IMR-90 (cell line): ENCODE results near the gene SUSD6. TPM values are rescaled to one million over a fixed set of nuclear protein-coding genes. Genes with fewer than 3 reads are reported as not detected.
A peak's percentile ranks its signal among the peaks of the same experiment; 100 is the strongest.

ENCODE experiments used
- ATAC-seq: fragments of 200-7000 bp; cut with Tn5 transposase; 2 replicates; pipeline ENCODE4 v1.9.1; 2020; ENCODE audit warnings: low read depth, mild to moderate bottlenecking, moderate library complexity
- BruUV-seq: library from RNA; stranded (reverse); fragments of 400-500 nt; replicated peaks from 2 replicates; lab custom pipeline; 2021; lab: Mats Ljungman, UMichigan
- CTCF ChIA-PET: fragments of 300-600 bp; formaldehyde crosslinking; extraction: SDS; loops from one replicate; lab custom pipeline; 2021; ENCODE audit warnings: antibody characterized with exemption; lab: Yijun Ruan, JAX
- POLR2A ChIA-PET: fragments of 300-600 bp; sonication (Branson Sonifier 250); formaldehyde crosslinking; loops from one replicate; lab custom pipeline; 2022; ENCODE audit warnings: antibody characterized with exemption; ENCODE audit not compliant: unreplicated experiment; lab: Charles Lee
- DNase-seq: peaks from one replicate; pipeline ENCODE4 v3.0.0; 2013
- H2AFZ ChIP-seq: replicated peaks from 2 replicates; pipeline ENCODE3; 2013; ENCODE audit warnings: low read length, mild to moderate bottlenecking; ENCODE audit not compliant: poor library complexity
- H2AK5ac ChIP-seq: 2 replicates; pipeline ENCODE4 v1.6.1; 2013; ENCODE audit warnings: low read depth, low read length, inconsistent platforms
- H2AK9ac ChIP-seq: replicated peaks from 2 replicates; pipeline ENCODE3; 2013; ENCODE audit warnings: mild to moderate bottlenecking, low read depth, low read length, moderate library complexity; ENCODE audit not compliant: poor library complexity
- H2BK120ac ChIP-seq: 2 replicates; pipeline ENCODE4 v1.6.1; 2013; ENCODE audit warnings: low read depth, low read length, inconsistent platforms
- H2BK15ac ChIP-seq: 3 replicates; pipeline ENCODE4 v1.6.1; 2013; ENCODE audit warnings: low read depth, low read length, inconsistent platforms
- H2BK20ac ChIP-seq: 2 replicates; pipeline ENCODE4 v1.6.1; 2013; ENCODE audit warnings: low read depth, mild to moderate bottlenecking, inconsistent platforms, low read length, moderate library complexity
- H2BK5ac ChIP-seq: 2 replicates; pipeline ENCODE4 v1.6.1; 2013; ENCODE audit warnings: mild to moderate bottlenecking, low read depth, low read length, inconsistent platforms; ENCODE audit not compliant: poor library complexity, severe bottlenecking
- H3K14ac ChIP-seq: replicated peaks from 2 replicates; pipeline ENCODE4 v1.6.1; 2013; ENCODE audit warnings: low read depth, low read length, inconsistent platforms
- H3K18ac ChIP-seq: 2 replicates; pipeline ENCODE4 v1.6.1; 2013; ENCODE audit warnings: low read depth, low read length, control low read depth
- H3K23ac ChIP-seq: 2 replicates; pipeline ENCODE4 v1.6.1; 2013; ENCODE audit warnings: low read depth, low read length, inconsistent platforms
- H3K27ac ChIP-seq: 2 replicates; pipeline ENCODE4 v1.5.1; 2013; ENCODE audit warnings: mild to moderate bottlenecking, control low read depth, low read length; ENCODE audit not compliant: insufficient read depth
- H3K27me3 ChIP-seq: 2 replicates; pipeline ENCODE4 v1.6.1; 2013; ENCODE audit warnings: low read length; ENCODE audit not compliant: control insufficient read depth, insufficient read depth
- H3K36me3 ChIP-seq: 2 replicates; pipeline ENCODE4 v1.6.1; 2013; ENCODE audit warnings: low read length, mixed read lengths; ENCODE audit not compliant: control insufficient read depth, insufficient read depth
- H3K4ac ChIP-seq: 2 replicates; pipeline ENCODE4 v1.6.1; 2013; ENCODE audit warnings: low read depth, low read length, inconsistent platforms
- H3K4me1 ChIP-seq: 2 replicates; pipeline ENCODE4 v1.6.1; 2013; ENCODE audit warnings: low read length, mixed read lengths; ENCODE audit not compliant: control insufficient read depth, insufficient read depth
- H3K4me2 ChIP-seq: 2 replicates; pipeline ENCODE4 v1.6.1; 2013; ENCODE audit warnings: low read depth, mild to moderate bottlenecking, control low read depth, low read length, moderate library complexity
- H3K4me3 ChIP-seq: 2 replicates; pipeline ENCODE4 v1.5.1; 2013; ENCODE audit warnings: low read depth, mild to moderate bottlenecking, control low read depth, low read length, moderate library complexity; ENCODE audit not compliant: insufficient read depth
- H3K56ac ChIP-seq: 2 replicates; pipeline ENCODE4 v1.6.1; 2013; ENCODE audit warnings: low read length, inconsistent platforms; ENCODE audit not compliant: insufficient read depth; ENCODE audit errors: extremely low read depth
- H3K79me1 ChIP-seq, 2 experiments: 2 replicates each; pipeline ENCODE4 v1.6.1; 2013; ENCODE audit warnings: low read length in 2 of 2, inconsistent platforms in 1 of 2, low read depth in 1 of 2
- H3K9ac ChIP-seq: 2 replicates; pipeline ENCODE4 v1.6.1; 2013; ENCODE audit warnings: low read depth, low read length, control low read depth
- H3K9me1 ChIP-seq: 2 replicates; pipeline ENCODE4 v1.6.1; 2013; ENCODE audit warnings: low read length, inconsistent platforms; ENCODE audit not compliant: insufficient read depth
- H3K9me3 ChIP-seq: 2 replicates; pipeline ENCODE4 v1.6.1; 2013; ENCODE audit warnings: low read length; ENCODE audit not compliant: control insufficient read depth, insufficient read depth
- H4K20me1 ChIP-seq: 2 replicates; pipeline ENCODE4 v1.6.1; 2013; ENCODE audit warnings: low read length, inconsistent platforms; ENCODE audit not compliant: insufficient read depth
- H4K5ac ChIP-seq: 2 replicates; pipeline ENCODE4 v1.6.1; 2013; ENCODE audit warnings: mild to moderate bottlenecking, low read depth, low read length, control low read depth
- H4K8ac ChIP-seq, 2 experiments: 2 replicates each; pipeline ENCODE4 v1.6.1; 2013; ENCODE audit warnings: low read depth in 2 of 2, low read length in 2 of 2, control low read depth in 1 of 2, inconsistent platforms in 1 of 2
- H4K91ac ChIP-seq: 2 replicates; pipeline ENCODE4 v1.6.1; 2013; ENCODE audit warnings: low read depth, low read length, inconsistent platforms; ENCODE audit not compliant: insufficient read depth
- BHLHE40 ChIP-seq: fragments of 150-350 bp; IDR thresholded peaks from 2 replicates; pipeline ENCODE4 v1.6.1; 2016; ENCODE audit warnings: mild to moderate bottlenecking, low read depth, low read length
- CEBPB ChIP-seq: IDR thresholded peaks from 2 replicates; pipeline ENCODE4 v1.6.1; 2012; ENCODE audit warnings: low read depth, low read length, improper control_type of control experiment
- CHD1 ChIP-seq: IDR thresholded peaks from 2 replicates; pipeline ENCODE4 v1.6.1; 2012; ENCODE audit warnings: low read depth, low read length, improper control_type of control experiment
- MAFK ChIP-seq: IDR thresholded peaks from 2 replicates; pipeline ENCODE4 v1.6.1; 2012; ENCODE audit warnings: low read depth, low read length, improper control_type of control experiment
- MAZ ChIP-seq: IDR thresholded peaks from 2 replicates; pipeline ENCODE4 v1.6.1; 2012; ENCODE audit warnings: low read depth, mild to moderate bottlenecking, low read length, improper control_type of control experiment, moderate library complexity, borderline replicate concordance
- MXI1 ChIP-seq: IDR thresholded peaks from 2 replicates; pipeline ENCODE4 v1.6.1; 2012; ENCODE audit warnings: low read depth, mild to moderate bottlenecking, low read length, moderate library complexity, borderline replicate concordance
- POLR2A ChIP-seq: IDR thresholded peaks from 2 replicates; pipeline ENCODE4 v1.6.1; 2012; ENCODE audit warnings: mild to moderate bottlenecking, low read depth, low read length
- RAD21 ChIP-seq: IDR thresholded peaks from 2 replicates; pipeline ENCODE4 v1.6.1; 2012; ENCODE audit warnings: low read length, improper control_type of control experiment
- RCOR1 ChIP-seq: IDR thresholded peaks from 2 replicates; pipeline ENCODE4 v1.6.1; 2012; ENCODE audit warnings: mild to moderate bottlenecking, low read length, improper control_type of control experiment; ENCODE audit not compliant: insufficient replicate concordance
- RFX5 ChIP-seq: IDR thresholded peaks from 2 replicates; pipeline ENCODE4 v1.8.0; 2012; ENCODE audit warnings: low read depth, mild to moderate bottlenecking, low read length, moderate library complexity
- SMC3 ChIP-seq: fragments of 150-350 bp; IDR thresholded peaks from 2 replicates; pipeline ENCODE4 v1.6.1; 2016; ENCODE audit warnings: low read depth, mild to moderate bottlenecking, antibody characterized with exemption, low read length, moderate library complexity
- WGBS, 2 experiments: methylation state at CpG; one replicate each; pipeline versions ENCODE4 v1.1.5 to v1.1.7; 2013; ENCODE audit warnings: missing lambda C conversion rate in 2 of 2; ENCODE audit not compliant: insufficient read length in 1 of 2; ENCODE audit errors: extremely low coverage in 2 of 2; 5-methylcytosine and 5-hydroxymethylcytosine counted together
- dilution Hi-C: fragments of 300-500 bp; cut with HindIII; formaldehyde crosslinking; loops from one replicate; pipeline ENCODE4 v1.14.3; 2018; ENCODE audit warnings: low sequenced_read_pairs; ENCODE audit not compliant: unreplicated experiment
- in situ Hi-C: fragments of 300-500 bp; cut with MboI; formaldehyde crosslinking; loops from 3 replicates; pipeline ENCODE4 v1.14.3; 2019; ENCODE audit warnings: low sequenced_read_pairs, inconsistent platforms, mixed read lengths
- intact Hi-C: fragments of 100-400 bp; cut with micrococcal nuclease; formaldehyde crosslinking; loops from 2 replicates; pipeline ENCODE4 v1.10.0; 2022
- polyA plus RNA-seq, 3 experiments: library from polyadenylated mRNA; depleted of rRNA; stranded (reverse); fragments of >200 nt; gene quantifications; 2 replicates each; pipeline ENCODE4 v1.2.3, GENCODE V29; 2012; ENCODE audit warnings: low replicate concordance in 1 of 3
- total RNA-seq: library from RNA; depleted of rRNA; stranded (reverse); fragments of >200 nt; gene quantifications from 2 replicates; pipeline ENCODE4 v1.2.3, GENCODE V29; 2012
- TF ChIP-seq, protein P1 (sequence below): fragments of 150-350 bp; IDR thresholded peaks from 2 replicates; pipeline ENCODE4 v1.6.1; 2017; ENCODE audit warnings: mild to moderate bottlenecking, antibody characterized with exemption, low read length, low read depth
- TF ChIP-seq, protein P2 (sequence below): fragments of 150-350 bp; IDR thresholded peaks from 2 replicates; pipeline ENCODE4 v1.6.1; 2016; ENCODE audit warnings: low read depth, mild to moderate bottlenecking, low read length, moderate library complexity, borderline replicate concordance
- TF ChIP-seq, protein P3 (sequence below): conservative IDR thresholded peaks from 2 replicates; pipeline ENCODE4 v1.5.1; 2012; ENCODE audit warnings: mild to moderate bottlenecking, low read depth, low read length, improper control_type of control experiment

Gene SUSD6
- total and polyA plus RNA-seq, 2 of the 4 experiments (the other 2 are of a cell fraction), result 2.3 to 10.1 TPM

DNA sequence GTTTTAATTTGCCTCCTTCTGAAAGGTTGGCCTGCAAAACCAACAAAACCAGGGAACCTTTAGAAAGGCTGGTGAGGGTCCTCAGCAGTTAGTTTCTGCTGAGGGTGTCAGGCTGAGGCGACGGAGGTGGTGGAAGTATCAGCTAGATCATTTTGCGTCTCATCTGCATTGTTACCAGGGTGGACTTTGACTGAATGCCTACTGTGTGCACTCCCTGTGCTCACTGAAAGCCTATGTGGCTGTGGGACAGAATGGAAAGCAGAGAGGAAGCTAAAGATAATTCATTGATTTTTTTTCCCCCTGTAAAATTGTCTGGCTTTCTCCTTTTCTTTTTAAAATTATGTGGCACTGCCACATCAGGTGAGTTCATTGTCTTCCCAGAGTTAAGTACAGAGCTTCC is 87.2 kb downstream of the SUSD6 start:
- peaks cover 37 to 74% of the 10 kb centered on the region in 2 experiments for H3K79me1 ChIP-seq
- POLR2A ChIA-PET, result no interaction called here

More for the DNA sequence above, 87.2 kb downstream of the SUSD6 start:
- DNase-seq (no peak), ATAC-seq (no peak)
- WGBS, 2 experiments, result no CpG with 5 or more reads among the region's 3 CpGs
- dilution Hi-C loops, result no loop called here
- Histone ChIP-seq H3K9me1 (peaks cover 33% of the 10 kb centered on the region), H2AK9ac (no peak overlapping the region), H2BK15ac (no peak overlapping the region), H3K4ac (no peak overlapping the region), H2BK5ac (no peak overlapping the region), H3K4me3 (no peak overlapping the region), H3K23ac (0 out of 2 replicates have a peak overlapping the region, but pooled peaks have one; percentile 17), H3K4me2 (no peak overlapping the region), H2BK120ac (no peak overlapping the region), H4K20me1 (peaks cover 33% of the 10 kb centered on the region), H3K9me3 (no peaks in the 10 kb centered on the region), H2BK20ac (no peak overlapping the region), H3K56ac (no peak overlapping the region), H3K27ac (no peak overlapping the region), H2AK5ac (no peak overlapping the region), H3K36me3 (peaks cover 3% of the 10 kb centered on the region), H3K18ac (no peak overlapping the region), H3K27me3 (no peaks in the 10 kb centered on the region), H3K9ac (no peak overlapping the region), H4K8ac (no peak overlapping the region), H3K4me1 (peaks cover 20% of the 10 kb centered on the region), H3K14ac (no peak overlapping the region), H4K91ac (no peak overlapping the region), H4K5ac (no peak overlapping the region), H2AFZ (no peak overlapping the region)
- intact Hi-C loops, result no loop called here
- CTCF ChIA-PET, result no interaction called here
- no TSS peak for BruUV-seq
- no peak for TF ChIP-seq RCOR1
- TF ChIP-seq, protein P1, sequence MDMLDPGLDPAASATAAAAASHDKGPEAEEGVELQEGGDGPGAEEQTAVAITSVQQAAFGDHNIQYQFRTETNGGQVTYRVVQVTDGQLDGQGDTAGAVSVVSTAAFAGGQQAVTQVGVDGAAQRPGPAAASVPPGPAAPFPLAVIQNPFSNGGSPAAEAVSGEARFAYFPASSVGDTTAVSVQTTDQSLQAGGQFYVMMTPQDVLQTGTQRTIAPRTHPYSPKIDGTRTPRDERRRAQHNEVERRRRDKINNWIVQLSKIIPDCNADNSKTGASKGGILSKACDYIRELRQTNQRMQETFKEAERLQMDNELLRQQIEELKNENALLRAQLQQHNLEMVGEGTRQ, result no peak
- TF ChIP-seq, protein P2, sequence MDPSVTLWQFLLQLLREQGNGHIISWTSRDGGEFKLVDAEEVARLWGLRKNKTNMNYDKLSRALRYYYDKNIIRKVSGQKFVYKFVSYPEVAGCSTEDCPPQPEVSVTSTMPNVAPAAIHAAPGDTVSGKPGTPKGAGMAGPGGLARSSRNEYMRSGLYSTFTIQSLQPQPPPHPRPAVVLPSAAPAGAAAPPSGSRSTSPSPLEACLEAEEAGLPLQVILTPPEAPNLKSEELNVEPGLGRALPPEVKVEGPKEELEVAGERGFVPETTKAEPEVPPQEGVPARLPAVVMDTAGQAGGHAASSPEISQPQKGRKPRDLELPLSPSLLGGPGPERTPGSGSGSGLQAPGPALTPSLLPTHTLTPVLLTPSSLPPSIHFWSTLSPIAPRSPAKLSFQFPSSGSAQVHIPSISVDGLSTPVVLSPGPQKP, result no peak
- TF ChIP-seq MAZ, result no peak
- TF ChIP-seq BHLHE40, result no peak
- TF ChIP-seq, protein P3, sequence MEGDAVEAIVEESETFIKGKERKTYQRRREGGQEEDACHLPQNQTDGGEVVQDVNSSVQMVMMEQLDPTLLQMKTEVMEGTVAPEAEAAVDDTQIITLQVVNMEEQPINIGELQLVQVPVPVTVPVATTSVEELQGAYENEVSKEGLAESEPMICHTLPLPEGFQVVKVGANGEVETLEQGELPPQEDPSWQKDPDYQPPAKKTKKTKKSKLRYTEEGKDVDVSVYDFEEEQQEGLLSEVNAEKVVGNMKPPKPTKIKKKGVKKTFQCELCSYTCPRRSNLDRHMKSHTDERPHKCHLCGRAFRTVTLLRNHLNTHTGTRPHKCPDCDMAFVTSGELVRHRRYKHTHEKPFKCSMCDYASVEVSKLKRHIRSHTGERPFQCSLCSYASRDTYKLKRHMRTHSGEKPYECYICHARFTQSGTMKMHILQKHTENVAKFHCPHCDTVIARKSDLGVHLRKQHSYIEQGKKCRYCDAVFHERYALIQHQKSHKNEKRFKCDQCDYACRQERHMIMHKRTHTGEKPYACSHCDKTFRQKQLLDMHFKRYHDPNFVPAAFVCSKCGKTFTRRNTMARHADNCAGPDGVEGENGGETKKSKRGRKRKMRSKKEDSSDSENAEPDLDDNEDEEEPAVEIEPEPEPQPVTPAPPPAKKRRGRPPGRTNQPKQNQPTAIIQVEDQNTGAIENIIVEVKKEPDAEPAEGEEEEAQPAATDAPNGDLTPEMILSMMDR, result no peak
- no peak for TF ChIP-seq MAFK
- TF ChIP-seq CEBPB, result no peak
- no peak for TF ChIP-seq POLR2A
- TF ChIP-seq RAD21, result no peak
- TF ChIP-seq MXI1, result no peak
- TF ChIP-seq CHD1, result no peak
- TF ChIP-seq SMC3, result no peak
- TF ChIP-seq RFX5, result no peak
- in situ Hi-C loops, result no loop called here
